Activated naive CD4-positive, alpha-beta T cell treated with anti-CD3 and anti-CD28 coated beads, Interleukin-2, amount 50 U/mL, for 24 hours (primary cell): ENCODE results near the gene NEU4.
A peak's percentile ranks its signal among the peaks of the same experiment; 100 is the strongest.

Source experiments
- H3K27ac Mint-ChIP-seq: one replicate; pipeline ENCODE4 v1.8.0; 2021; ENCODE audit warnings: mild to moderate bottlenecking, mixed read lengths
- H3K27me3 Mint-ChIP-seq: one replicate; pipeline ENCODE4 v1.8.0; 2021; ENCODE audit warnings: mixed read lengths
- H3K36me3 Mint-ChIP-seq: one replicate; pipeline ENCODE4 v1.8.0; 2021; ENCODE audit warnings: mixed read lengths
- H3K4me1 Mint-ChIP-seq: one replicate; pipeline ENCODE4 v1.8.0; 2021; ENCODE audit warnings: mixed read lengths
- H3K4me3 Mint-ChIP-seq: one replicate; pipeline ENCODE4 v1.8.0; 2021; ENCODE audit warnings: mild to moderate bottlenecking, mixed read lengths
- H3K9me3 Mint-ChIP-seq: one replicate; pipeline ENCODE4 v1.8.0; 2021; ENCODE audit warnings: mixed read lengths

Gene NEU4

DNA sequence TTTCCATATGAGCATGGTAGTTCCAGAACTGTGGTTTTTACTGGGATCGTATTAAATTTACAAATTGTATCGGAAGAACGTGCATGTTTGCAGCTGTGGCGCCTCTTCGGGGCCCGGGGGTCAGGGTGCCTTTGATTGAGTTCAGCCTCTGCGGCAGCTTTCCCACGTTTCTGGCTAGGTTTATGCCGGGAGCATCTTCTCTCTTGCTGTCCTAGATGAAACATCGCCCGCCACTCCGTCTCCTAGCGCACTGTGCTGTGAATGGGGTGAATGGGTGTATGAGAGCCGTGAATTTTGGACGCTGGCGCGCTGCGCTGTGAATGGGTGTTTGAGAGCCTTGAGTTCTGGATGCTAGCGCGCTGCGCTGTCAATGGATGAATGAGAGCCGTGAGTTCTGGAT, 37.4 kb downstream of the NEU4 start:
- peaks cover 2% of the 10 kb centered on the region for H3K27me3 Mint-ChIP-seq
- H3K4me3 Mint-ChIP-seq: peak overlapping the region; percentile 76
- H3K27ac Mint-ChIP-seq: peak overlapping the region; percentile 71
- H3K36me3 Mint-ChIP-seq: no peaks in the 10 kb centered on the region
- H3K9me3 Mint-ChIP-seq: no peaks in the 10 kb centered on the region
- peaks cover 31% of the 10 kb centered on the region for H3K4me1 Mint-ChIP-seq

DNA sequence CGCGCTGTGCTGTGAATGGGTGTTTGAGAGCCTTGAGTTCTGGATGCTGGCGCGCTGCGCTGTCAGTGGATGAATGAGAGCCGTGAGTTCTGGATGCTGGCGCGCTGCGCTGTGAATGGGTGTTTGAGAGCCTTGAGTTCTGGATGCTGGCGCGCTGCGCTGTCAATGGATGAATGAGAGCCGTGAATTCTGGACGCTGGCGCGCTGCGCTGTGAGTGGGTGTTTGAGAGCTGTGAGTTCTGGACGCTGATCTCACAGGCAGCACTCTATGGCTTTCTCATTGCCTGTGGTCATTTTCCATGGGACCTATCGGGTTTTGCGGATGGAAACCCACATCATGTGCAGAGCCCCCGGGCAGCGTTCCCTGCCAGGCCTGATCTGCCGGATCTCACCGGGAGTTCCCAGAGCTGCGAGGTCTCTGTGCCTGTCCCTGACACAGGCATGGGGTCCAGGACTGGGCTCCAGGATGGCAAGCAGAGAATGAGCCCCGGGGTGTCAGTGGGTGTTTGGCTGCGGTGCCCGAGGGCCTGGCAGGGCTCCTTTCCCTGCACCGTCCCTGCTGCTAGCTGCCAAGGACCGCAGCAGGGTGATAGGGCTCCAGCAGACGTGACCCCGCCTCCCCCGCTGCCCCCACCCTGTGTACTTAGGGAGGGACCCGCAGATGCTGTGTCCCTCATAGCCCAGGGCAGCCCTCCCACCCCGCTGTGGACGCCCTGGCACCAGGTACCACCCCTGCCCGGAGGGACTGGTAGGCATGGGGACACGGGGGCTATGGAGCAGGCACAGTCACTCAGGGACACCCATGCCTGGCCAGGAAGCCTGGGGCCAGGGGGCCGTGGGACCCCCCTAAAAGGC, 40.0 kb downstream of the NEU4 start:
- H3K36me3 Mint-ChIP-seq: no peaks in the 10 kb centered on the region
- H3K27ac Mint-ChIP-seq: no peak overlapping the region
- H3K9me3 Mint-ChIP-seq: no peaks in the 10 kb centered on the region
- peaks cover 22% of the 10 kb centered on the region for H3K4me1 Mint-ChIP-seq
- H3K27me3 Mint-ChIP-seq: peaks cover 2% of the 10 kb centered on the region
- no peak overlapping the region for H3K4me3 Mint-ChIP-seq

DNA sequence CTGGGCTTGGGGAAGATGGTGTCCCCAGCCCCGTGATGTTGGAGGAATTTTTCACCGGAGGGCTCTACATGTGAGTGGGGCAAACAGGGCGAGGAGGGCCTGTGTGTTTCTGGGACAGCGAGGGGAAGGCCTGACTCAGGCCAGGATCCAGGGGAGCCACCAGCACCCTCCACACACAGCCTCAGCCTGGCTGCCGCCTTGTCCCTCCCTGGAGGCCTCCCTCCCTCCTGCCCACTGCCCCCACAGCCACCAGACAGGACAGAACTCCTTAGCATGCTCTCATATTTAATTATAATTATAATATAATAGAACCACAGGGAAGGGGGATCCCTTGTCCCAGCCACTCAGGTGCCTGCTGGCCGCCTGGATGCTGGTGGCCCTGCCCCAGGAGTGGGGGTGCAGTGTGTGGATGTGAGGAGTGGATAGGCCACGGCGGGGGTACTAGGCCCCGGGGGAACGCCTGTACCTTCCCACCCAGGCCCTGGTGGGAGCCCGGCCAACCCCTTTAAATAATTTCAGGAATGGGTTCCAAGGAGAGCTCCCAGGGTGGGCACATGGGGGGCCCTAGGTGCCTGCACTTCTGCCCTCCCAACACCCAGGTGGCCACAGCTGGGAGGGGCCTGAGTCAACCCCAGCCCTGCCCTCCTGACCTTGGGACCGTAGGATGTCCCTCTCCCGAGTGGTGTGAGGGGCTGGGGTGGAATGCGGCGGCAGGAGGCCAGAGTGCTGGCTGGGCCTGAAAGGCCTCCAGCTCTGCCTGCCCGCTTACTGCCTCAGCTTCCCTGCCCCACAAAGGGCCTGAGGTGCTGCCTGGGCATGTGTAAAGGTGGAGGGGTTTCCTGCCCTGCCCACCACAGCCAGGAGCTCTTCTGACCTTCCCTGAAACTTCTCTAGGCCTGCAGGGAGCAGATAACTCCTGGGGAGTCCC, 40.9 kb downstream of the NEU4 start:
- Mint-ChIP-seq H3K4me1 (peaks cover 17% of the 10 kb centered on the region), H3K27ac (no peak overlapping the region), H3K27me3 (peaks cover 2% of the 10 kb centered on the region), H3K4me3 (no peak overlapping the region), H3K9me3 (no peaks in the 10 kb centered on the region), H3K36me3 (no peaks in the 10 kb centered on the region)

DNA sequence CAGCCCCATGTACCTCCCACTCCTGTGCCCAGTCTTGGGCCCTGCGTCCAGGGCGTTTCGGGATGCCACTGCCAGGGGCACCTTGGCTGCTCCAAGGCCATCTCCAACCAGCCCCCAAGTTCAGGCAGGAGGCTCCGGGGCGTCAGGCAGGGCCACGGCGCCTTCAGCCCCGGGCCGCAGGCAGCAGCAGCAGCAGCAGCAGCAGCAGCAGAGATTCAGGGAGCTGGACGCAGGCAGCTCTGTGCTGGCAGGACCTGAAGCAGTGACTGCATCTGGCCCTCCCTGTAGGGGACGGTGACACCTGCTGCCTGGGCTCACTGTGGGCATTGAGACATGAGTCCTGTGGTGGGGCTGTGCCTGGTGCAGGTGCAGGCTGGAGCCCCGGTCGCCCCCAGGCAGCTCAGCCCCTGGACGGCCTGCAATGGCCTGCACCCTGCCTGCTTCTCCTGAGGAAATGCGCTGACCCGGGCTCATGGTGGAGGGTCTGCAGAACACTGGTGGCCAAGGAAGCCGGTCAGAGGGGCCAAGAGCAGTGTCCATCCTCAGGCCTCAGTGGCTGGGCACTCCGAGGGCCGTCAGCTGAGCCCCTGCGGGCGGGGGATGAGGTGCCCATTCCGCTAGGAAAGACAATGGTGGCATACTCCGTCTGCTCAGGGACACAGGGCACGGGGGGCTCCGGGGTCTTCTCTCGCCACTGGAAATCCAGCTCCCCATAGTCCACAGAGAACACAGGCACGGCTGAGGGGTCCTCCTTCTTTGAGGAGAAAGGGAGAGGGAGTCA, 41.7 kb downstream of the NEU4 start:
- no peak overlapping the region for H3K27ac Mint-ChIP-seq
- peaks cover 9% of the 10 kb centered on the region for H3K4me1 Mint-ChIP-seq
- no peak overlapping the region for H3K4me3 Mint-ChIP-seq
- H3K27me3 Mint-ChIP-seq: peaks cover 2% of the 10 kb centered on the region
- H3K36me3 Mint-ChIP-seq: no peaks in the 10 kb centered on the region
- H3K9me3 Mint-ChIP-seq: no peaks in the 10 kb centered on the region

DNA sequence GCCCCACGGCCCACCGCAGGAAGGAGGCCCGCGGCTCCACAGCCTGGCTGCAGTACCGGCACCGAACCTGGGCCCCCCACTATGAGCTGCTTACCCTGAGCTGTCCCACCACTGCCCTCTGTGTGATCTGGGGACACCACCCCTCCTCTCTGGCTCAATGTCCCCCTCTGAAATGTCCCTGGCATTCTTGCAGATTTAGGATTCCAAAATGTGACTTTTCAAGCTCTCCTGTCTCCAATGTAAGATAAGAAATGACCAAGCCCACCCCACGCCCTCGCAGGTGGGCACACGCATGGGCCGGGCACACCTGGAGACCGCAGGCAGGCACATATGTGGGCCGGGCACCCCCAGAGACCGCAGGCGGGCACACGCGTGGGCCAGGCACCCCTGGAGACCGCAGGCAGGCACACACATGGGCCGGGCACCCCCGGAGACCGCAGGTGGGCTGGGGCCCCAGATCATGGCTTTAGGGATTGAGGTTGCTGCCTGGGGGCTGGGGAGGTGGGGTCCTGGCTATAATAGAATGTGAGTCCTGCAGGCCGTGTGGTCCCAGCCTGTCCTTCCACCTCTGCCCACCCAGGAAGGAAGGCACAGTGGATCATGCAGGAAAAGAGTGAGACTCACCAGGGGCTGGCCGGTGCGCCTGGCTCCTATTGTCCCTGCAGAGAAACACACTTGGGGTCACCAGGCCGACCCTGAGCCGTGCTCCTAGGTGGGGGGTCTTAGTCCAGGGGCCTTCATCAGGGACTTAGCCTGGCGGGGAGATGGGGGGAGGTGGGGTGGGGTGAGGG, 42.5 kb downstream of the NEU4 start:
- Mint-ChIP-seq H3K27ac (no peak overlapping the region), H3K4me3 (no peak overlapping the region), H3K4me1 (peaks cover 3% of the 10 kb centered on the region), H3K36me3 (no peaks in the 10 kb centered on the region), H3K27me3 (peaks cover under 1% of the 10 kb centered on the region), H3K9me3 (no peaks in the 10 kb centered on the region)

DNA sequence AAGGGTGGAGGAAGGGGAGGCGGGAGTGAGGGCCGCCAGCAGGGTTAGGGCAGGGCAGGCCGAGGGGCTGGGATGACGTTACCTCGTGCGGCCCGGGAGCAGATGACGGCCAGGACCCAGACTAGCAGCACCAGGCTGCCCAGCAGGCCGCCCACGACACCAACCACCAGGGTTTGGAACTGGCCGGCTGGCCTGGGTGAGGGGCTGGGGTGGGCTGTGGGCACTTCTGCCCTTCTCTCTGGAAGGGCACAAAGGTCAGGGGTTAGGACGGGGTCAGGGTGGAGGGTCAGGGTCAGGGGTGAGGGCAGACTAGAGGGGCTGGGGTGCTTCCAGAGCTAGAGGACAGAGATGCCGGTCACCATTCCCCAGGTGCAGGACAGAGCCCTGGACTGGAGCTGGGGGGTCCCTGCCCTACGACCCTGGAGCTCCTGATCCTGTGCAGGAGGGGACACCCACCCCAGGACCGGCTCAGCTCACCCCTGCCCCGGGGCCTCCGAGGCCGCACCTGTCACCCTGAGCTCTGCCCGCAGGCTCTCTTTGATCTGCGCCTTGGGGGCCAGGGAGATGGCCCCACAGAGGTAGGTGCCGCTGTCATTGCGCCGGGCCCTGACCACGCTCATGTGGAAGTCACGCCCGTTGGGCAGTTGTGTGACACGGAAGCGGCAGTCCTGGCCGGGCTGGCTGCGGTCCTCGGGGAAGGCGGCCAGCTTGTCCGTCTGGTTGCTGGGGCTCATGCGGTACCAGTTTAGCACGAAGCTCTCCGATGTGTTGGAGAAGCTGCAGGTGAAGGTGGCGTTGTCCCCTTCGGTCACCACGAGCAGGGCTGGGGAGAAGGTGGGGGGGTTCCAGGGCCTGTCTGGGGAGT, 43.4 kb downstream of the NEU4 start:
- no peaks in the 10 kb centered on the region for H3K9me3 Mint-ChIP-seq
- no peaks in the 10 kb centered on the region for H3K36me3 Mint-ChIP-seq
- no peak overlapping the region for H3K27ac Mint-ChIP-seq

DNA sequence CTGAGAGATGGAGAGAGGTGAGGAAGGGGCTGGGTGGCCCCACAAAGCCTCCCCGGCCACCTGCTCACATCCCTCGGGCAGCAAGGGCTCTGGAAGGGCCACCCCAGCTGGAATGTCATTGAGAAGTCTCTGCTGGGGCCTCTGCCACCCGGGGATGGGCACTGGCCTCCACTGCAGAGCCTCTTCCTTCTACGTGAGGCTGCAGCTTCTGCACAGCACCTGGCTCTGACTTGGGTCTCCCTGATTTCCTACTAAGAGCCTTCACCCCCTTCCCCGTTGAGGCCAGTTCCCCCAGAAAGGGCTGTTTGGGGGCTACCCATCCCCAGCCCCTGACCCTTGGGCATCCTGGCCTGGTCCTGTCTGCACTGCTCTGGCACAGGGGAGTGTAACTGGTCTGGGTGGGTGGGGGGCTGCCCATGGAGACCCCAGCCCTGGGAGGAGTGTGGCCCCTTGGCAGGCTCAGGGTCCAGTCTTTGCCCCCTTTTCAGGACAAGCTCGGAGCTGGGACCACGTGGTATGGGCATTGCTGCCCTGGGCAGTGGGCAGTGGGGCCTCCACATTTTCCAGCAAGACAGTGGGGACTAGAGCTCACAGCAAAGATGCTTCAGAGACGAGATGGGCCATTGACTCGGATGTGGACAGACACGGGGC, 44.1 kb downstream of the NEU4 start:
- no peak overlapping the region for H3K4me3 Mint-ChIP-seq
- peaks cover 9% of the 10 kb centered on the region for H3K4me1 Mint-ChIP-seq
- no peaks in the 10 kb centered on the region for H3K9me3 Mint-ChIP-seq
- H3K27ac Mint-ChIP-seq: no peak overlapping the region
- no peaks in the 10 kb centered on the region for H3K36me3 Mint-ChIP-seq
- no peaks in the 10 kb centered on the region for H3K27me3 Mint-ChIP-seq

More for the DNA sequence above, 43.4 kb downstream of the NEU4 start:
- no peaks in the 10 kb centered on the region for H3K27me3 Mint-ChIP-seq
- H3K4me1 Mint-ChIP-seq: peaks cover 6% of the 10 kb centered on the region
- no peak overlapping the region for H3K4me3 Mint-ChIP-seq

DNA sequence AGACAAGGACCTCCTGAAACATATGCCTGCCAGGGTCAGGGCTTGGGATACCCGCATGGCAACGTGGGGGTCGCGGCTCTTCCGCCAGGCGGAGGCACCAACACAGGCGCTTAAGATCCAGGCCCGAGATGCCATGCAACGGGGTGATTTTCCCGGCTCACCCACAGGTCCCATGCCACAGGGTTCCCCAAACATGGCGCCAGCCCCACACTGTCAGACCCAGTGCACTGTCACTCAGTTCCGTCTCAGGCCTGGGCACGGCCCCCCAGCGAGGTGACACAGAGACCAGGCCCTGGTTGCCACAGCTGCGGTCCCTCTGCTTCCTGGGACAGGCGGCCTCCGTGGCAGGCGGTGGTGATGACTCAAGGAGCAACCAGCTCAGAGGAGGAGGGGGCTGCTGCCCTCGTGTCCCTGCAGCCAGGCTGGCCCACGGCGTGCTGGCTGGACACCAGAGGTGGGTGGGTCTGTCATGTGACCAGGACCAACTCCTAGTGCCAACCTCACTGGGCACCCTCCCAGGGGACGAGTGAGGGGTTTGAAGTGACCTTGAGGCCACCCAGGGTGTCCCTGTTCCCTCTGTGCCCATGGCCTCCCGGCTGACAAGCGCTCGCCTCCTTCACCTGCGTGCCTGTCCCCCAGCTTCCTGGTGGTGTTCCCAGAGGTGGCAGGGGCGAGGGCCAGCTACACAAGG, 44.8 kb downstream of the NEU4 start:
- Mint-ChIP-seq H3K4me3 (no peak overlapping the region), H3K9me3 (no peaks in the 10 kb centered on the region), H3K4me1 (peaks cover 11% of the 10 kb centered on the region), H3K27me3 (no peaks in the 10 kb centered on the region), H3K27ac (no peak overlapping the region), H3K36me3 (no peaks in the 10 kb centered on the region)

DNA sequence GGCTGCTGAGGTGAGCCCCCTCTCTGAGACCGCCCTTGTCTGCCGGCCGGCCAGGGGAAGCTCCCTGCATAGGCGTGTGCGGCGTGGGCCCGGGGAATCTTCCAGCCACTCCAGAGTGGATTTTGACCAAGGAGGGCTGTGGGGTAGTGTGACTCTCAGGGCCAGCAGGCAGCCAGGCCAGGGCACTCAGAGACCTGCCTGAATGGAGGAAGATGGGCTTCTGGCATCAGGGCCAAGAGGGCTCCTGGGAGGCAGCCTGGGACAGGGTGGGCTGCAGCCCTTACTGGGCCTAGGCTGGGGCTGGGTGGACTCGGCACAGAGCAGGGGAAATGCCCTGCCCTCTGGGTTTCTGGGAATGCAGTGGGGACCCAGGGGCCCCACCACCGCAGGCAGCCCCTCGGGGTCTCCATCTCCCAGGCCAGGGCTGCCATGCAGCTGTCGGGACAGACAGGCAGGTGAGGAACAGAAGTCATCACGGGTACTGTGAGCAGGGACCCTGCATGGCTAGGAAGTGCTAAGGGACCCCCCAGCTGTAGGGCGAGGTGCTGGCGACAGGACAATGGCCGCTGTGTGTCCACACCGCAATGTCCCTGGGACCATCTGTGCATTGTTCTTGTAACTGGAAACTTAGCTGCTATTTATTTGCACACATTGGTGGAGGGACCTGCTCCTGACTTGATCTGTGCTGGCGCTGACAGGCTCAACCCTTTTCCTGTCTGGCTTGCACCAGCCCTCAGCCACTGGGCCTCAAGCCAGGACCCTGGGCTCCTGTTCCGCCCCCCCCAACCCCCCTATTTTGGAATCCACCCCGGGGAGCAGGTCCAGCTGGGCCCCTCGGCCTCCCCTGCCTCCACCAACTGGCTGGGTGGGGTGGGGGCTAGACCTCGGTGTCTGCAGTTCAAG, 45.6 kb downstream of the NEU4 start:
- Mint-ChIP-seq H3K4me3 (no peak overlapping the region), H3K4me1 (peaks cover 13% of the 10 kb centered on the region), H3K36me3 (no peaks in the 10 kb centered on the region), H3K27me3 (no peaks in the 10 kb centered on the region), H3K27ac (no peak overlapping the region), H3K9me3 (no peaks in the 10 kb centered on the region)

DNA sequence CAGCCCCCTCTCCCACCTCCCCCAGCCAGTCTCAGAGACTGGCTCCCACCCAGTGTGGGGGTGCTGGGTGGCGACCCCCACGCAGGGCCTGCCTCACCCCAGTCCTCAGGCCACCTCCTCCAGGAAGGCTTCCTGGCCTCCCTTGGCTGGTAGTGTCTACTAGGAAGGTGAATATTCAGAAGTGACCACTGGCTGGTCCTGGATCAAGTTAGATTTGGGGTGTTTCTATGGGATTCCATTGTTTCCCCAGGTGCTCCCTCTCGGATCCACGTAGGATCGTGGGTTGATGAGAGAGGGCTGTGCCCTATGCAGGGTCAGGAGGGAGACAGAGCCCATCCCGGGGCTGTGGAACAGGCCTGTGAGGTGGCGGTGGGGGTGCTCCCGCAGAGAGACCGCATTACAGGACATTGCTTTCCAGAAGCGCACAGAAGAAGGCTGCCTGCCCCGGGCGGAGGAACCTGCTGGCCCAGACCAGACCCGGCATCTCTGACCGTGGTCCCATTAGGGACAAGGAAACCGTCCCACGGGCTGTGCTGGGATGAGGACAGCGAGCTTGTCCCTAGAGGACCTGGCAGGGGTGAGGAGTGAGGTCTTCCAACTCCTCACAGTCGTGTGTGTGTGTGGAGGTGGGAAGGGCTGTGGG, 46.4 kb downstream of the NEU4 start:
- Mint-ChIP-seq H3K36me3 (no peaks in the 10 kb centered on the region), H3K27ac (no peak overlapping the region), H3K9me3 (no peaks in the 10 kb centered on the region), H3K4me3 (no peak overlapping the region), H3K27me3 (no peaks in the 10 kb centered on the region), H3K4me1 (peaks cover 17% of the 10 kb centered on the region)

DNA sequence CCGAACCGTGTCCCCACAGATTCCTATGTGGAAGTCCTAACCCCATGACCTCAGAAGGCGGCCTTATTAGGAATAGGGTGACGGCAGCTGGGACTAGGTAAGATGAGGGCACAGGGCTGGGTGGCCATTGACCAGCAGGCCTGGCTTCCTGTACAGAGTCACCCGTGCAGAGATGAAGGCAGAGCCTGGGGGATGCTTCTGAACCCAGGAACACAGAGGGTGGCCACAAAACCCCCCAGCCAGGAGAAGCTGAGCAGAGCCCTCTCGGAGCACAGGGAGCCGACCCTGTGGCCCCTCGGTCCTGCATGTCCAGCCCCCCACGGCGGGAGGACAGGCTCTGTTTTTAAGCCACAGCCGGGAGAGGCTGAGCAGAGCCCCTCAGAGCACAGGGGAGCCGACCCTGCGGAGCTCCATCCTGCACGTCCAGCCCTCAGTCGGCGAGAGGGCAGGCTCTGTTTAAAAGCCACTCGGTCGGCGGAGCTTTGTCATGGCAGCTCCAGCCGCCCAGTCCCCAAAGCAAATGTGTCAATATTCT, 47.0 kb downstream of the NEU4 start:
- no peaks in the 10 kb centered on the region for H3K27me3 Mint-ChIP-seq
- H3K27ac Mint-ChIP-seq: no peak overlapping the region
- H3K36me3 Mint-ChIP-seq: no peaks in the 10 kb centered on the region

DNA sequence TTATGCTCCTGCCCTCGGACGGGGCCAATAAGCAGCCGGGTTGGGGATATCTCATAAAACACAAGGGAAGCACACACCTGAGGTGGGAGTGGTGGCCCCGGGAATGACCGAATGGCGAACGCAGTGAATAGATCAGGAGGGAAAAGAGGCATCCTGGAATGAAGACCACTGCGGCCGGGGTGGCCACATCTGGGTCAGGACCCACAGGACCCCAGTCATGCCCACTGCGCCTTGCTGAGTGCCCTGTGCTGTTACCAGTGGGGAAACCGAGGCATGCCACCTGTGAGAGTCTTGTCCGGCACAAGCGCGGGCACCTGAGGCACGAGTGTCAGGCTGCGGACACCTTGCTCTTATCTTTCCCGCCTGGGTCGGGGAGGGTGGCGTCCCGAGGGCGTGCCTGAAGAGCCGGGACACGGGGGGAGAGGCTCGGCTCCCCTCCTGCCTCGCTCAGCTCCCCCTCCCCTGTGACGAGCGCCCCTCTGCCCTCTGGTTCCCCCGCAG, 48.1 kb downstream of the NEU4 start:
- H3K4me1 Mint-ChIP-seq: peaks cover 29% of the 10 kb centered on the region
- peaks cover 2% of the 10 kb centered on the region for H3K27me3 Mint-ChIP-seq
- no peaks in the 10 kb centered on the region for H3K36me3 Mint-ChIP-seq
- H3K27ac Mint-ChIP-seq: no peak overlapping the region
- H3K4me3 Mint-ChIP-seq: peak overlapping the region; percentile 42
- no peaks in the 10 kb centered on the region for H3K9me3 Mint-ChIP-seq

More for the DNA sequence above, 47.0 kb downstream of the NEU4 start:
- no peaks in the 10 kb centered on the region for H3K9me3 Mint-ChIP-seq
- H3K4me3 Mint-ChIP-seq: no peak overlapping the region
- peaks cover 18% of the 10 kb centered on the region for H3K4me1 Mint-ChIP-seq
